K562 (cell line): ENCODE results near the gene SF3B1. TPM values are rescaled to one million over a fixed set of nuclear protein-coding genes. Genes with fewer than 3 reads are reported as not detected.

Source experiments
- KAT7 ChIP-seq: sonication (generic); formaldehyde crosslinking; IDR thresholded peaks from 2 replicates; pipeline ENCODE4 v1.8.0; 2022; ENCODE audit warnings: missing genetic modification reagents, mild to moderate bottlenecking, borderline replicate concordance
- NEUROD1 ChIP-seq: fragments of 150-350 bp; IDR thresholded peaks from 2 replicates; pipeline ENCODE4 v1.6.1; 2014; ENCODE audit warnings: borderline replicate concordance, low read length, low read depth; ENCODE audit not compliant: partially characterized antibody
- POLR2A ChIP-seq: fragments of 450-650 bp; conservative IDR thresholded peaks from 2 replicates; pipeline ENCODE4 v1.6.1; 2016
- RBM17 ChIP-seq: fragments of 200-400 bp; formaldehyde crosslinking; IDR thresholded peaks from 2 replicates; pipeline ENCODE4 v1.6.1; 2017; ENCODE audit warnings: low read depth, mild to moderate bottlenecking, low read length, borderline replicate concordance
- TGIF2 ChIP-seq: sonication (generic); formaldehyde crosslinking; IDR thresholded peaks from 2 replicates; pipeline ENCODE4 v1.8.1; 2022; ENCODE audit warnings: mild to moderate bottlenecking, missing genetic modification reagents, moderate library complexity
- XRCC4 ChIP-seq: IDR thresholded peaks from one replicate; pipeline ENCODE4 v1.6.1; 2011; ENCODE audit not compliant: insufficient read depth, insufficient read length; ENCODE audit errors: extremely low read depth
- ZNF212 ChIP-seq: fragments of 450-650 bp; formaldehyde crosslinking; IDR thresholded peaks from 2 replicates; pipeline ENCODE4 v1.4.0; 2020; ENCODE audit warnings: mild to moderate bottlenecking
- ZNF444 ChIP-seq: fragments of 250-450 bp; sonication (Bioruptor Pico); IDR thresholded peaks from 2 replicates; pipeline ENCODE4 v1.4.0; 2020; ENCODE audit warnings: mild to moderate bottlenecking, moderate library complexity
- polyA plus RNA-seq, 8 experiments: library from polyadenylated mRNA; depleted of rRNA in 4 of 8; stranded (reverse) in 5 of 8; unstranded in 3 of 8; fragments of >200 nt; fragmentation: Nextera tagmentation in 2 of 8; fragmentation: Illumina TruSeq in 1 of 8; extraction: Ambion mirVana in 2 of 8; extraction: Trizol in 1 of 8; gene quantifications; 2 replicates each; pipeline versions ENCODE4 v1.2.1 to v1.2.3, GENCODE V29; 2011 to 2014; ENCODE audit warnings: inconsistent platforms in 1 of 8, missing spikeins in 1 of 8
- total RNA-seq, 7 experiments: library from RNA; depleted of rRNA in 6 of 7; stranded (reverse); fragments of >200 nt in 6 of 7; fragmentation: Illumina TruSeq in 2 of 7; extraction: Trizol in 2 of 7; gene quantifications; 2 replicates each; pipeline versions ENCODE4 v1.2.1 to v1.2.3, GENCODE V29; 2011 to 2021; ENCODE audit warnings: low replicate concordance in 1 of 7
- TF ChIP-seq, protein P1 (sequence below), 2 experiments: fragments of 450-650 bp in 1 of 2; sonication (generic) in 1 of 2; formaldehyde crosslinking in 1 of 2; IDR thresholded peaks; 2 replicates each; pipeline versions ENCODE4 v1.7.1 to v1.9.0; 2016 to 2022; ENCODE audit warnings: inconsistent platforms in 1 of 2, mild to moderate bottlenecking in 1 of 2, missing genetic modification reagents in 1 of 2
- TF ChIP-seq, protein P2 (sequence below): IDR thresholded peaks from 3 replicates; pipeline ENCODE4 v1.6.1; 2011; ENCODE audit warnings: borderline replicate concordance, mild to moderate bottlenecking, moderate library complexity; ENCODE audit not compliant: insufficient read length; ENCODE audit errors: extremely low read depth

SF3B1 gene
- total and polyA plus RNA-seq, 9 of the 15 experiments (the other 6 are each of a cell fraction or from before 2014, with no cell fraction given) = 96.2 to 377 (median 177) TPM

DNA sequence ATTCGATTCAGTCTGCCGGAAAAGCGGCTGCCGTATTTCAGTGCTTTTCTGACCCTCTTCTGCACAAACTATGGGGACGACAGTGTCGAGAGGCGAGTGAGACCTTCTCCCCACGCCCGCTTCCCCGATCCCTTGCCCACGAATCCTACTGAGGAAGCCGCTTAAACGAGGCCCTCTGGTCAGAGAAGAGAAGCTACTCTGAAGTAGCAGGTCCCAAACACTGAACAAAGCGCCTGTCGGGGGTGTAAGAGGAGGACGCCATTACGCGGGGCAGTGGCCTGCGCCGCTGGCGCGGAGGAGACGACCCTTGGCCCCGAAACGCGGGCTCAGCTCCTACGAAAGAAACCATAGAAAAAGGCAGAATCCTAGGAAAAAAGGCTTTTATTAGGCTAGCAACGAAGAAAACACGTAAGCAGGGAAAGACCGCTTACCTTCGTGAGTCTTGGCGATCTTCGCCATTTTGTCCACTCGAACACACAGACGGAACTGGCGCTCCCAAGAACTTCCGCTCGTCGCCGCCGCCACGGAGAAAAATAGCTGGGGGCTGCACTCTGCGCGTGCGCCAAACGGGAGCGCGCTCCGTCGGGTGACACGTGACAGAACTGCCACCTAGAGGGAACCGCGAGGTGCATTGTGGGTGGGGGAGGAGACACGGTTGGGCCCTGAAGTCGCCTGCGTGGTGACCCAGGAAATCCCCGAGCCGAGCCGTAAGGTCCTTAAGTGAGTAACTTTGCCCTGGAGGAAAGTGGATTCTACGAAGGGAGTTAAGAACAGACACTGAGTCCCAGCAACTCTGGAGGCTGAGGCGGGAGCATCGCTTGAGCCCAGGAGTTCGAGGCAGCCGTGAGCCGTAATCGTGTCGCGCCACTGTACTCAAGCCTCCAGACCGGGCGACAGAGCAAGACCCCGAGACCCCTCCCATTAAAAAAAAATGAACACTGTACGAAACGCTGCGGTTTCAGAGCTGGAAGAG lies at the start of gene SF3B1 (continued):
- TF ChIP-seq, protein P1, sequence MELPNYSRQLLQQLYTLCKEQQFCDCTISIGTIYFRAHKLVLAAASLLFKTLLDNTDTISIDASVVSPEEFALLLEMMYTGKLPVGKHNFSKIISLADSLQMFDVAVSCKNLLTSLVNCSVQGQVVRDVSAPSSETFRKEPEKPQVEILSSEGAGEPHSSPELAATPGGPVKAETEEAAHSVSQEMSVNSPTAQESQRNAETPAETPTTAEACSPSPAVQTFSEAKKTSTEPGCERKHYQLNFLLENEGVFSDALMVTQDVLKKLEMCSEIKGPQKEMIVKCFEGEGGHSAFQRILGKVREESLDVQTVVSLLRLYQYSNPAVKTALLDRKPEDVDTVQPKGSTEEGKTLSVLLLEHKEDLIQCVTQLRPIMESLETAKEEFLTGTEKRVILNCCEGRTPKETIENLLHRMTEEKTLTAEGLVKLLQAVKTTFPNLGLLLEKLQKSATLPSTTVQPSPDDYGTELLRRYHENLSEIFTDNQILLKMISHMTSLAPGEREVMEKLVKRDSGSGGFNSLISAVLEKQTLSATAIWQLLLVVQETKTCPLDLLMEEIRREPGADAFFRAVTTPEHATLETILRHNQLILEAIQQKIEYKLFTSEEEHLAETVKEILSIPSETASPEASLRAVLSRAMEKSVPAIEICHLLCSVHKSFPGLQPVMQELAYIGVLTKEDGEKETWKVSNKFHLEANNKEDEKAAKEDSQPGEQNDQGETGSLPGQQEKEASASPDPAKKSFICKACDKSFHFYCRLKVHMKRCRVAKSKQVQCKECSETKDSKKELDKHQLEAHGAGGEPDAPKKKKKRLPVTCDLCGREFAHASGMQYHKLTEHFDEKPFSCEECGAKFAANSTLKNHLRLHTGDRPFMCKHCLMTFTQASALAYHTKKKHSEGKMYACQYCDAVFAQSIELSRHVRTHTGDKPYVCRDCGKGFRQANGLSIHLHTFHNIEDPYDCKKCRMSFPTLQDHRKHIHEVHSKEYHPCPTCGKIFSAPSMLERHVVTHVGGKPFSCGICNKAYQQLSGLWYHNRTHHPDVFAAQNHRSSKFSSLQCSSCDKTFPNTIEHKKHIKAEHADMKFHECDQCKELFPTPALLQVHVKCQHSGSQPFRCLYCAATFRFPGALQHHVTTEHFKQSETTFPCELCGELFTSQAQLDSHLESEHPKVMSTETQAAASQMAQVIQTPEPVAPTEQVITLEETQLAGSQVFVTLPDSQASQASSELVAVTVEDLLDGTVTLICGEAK (IDR thresholded peaks at IDR 0.05) = peak; percentile 86
- TF ChIP-seq, protein P1 (CRISPR knock-in tag; IDR thresholded peaks at IDR 0.05) = no peak
- TF ChIP-seq ZNF212 (CRISPR knock-in tag) (no peak), RBM17 (no peak), POLR2A (peak; percentile 89), ZNF444 (CRISPR knock-in tag) (no peak), KAT7 (CRISPR knock-in tag) (peak; percentile 62; the same call in 1 of the 2 replicates), NEUROD1 (no peak), TGIF2 (CRISPR knock-in tag) (no peak), XRCC4 (no peak)
- TF ChIP-seq, protein P2, sequence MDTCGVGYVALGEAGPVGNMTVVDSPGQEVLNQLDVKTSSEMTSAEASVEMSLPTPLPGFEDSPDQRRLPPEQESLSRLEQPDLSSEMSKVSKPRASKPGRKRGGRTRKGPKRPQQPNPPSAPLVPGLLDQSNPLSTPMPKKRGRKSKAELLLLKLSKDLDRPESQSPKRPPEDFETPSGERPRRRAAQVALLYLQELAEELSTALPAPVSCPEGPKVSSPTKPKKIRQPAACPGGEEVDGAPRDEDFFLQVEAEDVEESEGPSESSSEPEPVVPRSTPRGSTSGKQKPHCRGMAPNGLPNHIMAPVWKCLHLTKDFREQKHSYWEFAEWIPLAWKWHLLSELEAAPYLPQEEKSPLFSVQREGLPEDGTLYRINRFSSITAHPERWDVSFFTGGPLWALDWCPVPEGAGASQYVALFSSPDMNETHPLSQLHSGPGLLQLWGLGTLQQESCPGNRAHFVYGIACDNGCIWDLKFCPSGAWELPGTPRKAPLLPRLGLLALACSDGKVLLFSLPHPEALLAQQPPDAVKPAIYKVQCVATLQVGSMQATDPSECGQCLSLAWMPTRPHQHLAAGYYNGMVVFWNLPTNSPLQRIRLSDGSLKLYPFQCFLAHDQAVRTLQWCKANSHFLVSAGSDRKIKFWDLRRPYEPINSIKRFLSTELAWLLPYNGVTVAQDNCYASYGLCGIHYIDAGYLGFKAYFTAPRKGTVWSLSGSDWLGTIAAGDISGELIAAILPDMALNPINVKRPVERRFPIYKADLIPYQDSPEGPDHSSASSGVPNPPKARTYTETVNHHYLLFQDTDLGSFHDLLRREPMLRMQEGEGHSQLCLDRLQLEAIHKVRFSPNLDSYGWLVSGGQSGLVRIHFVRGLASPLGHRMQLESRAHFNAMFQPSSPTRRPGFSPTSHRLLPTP = no peak
